ENCODE measurements around the gene BHMT2. TPM values are rescaled to one million over a fixed set of nuclear protein-coding genes. Genes with fewer than 3 reads are reported as not detected.

Gene BHMT2
- polyA plus RNA-seq, 3 donors: not detected

DNA sequence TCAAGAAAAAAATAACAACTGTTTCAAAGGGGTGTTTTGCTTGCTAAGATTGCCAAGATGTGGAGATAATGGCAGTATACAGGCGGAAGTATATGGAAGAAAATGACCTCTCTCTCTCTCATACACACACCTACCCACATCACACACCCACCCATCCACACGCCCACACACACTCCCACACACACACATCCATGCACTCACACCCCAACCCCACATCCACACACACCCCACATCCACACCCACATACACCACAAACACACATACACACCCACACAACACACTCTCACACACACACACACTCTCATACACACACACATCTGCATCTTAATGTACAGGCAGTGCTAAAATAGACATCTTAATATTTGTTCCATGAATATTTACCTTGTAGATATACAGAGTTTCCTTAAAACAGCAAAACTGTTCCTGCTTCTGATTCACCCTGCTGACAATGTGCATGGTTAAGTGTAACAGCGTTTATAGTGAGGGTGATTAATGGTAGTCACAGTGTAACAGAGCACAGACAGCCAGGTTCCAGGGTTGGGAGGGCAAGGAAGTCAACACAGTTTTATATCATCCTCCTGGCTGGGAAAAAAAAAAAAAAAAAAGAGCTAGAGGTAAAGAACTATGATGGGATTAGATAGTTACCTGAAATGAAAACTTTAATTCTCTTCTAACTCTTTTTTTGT, 8.3 kb downstream of the BHMT2 start:
- H3K27ac ChIP-seq (ENCODE audit: low read depth in 1 of 2, low read length in 2 of 2): no peak overlapping the region
- TF ChIP-seq, protein P1, sequence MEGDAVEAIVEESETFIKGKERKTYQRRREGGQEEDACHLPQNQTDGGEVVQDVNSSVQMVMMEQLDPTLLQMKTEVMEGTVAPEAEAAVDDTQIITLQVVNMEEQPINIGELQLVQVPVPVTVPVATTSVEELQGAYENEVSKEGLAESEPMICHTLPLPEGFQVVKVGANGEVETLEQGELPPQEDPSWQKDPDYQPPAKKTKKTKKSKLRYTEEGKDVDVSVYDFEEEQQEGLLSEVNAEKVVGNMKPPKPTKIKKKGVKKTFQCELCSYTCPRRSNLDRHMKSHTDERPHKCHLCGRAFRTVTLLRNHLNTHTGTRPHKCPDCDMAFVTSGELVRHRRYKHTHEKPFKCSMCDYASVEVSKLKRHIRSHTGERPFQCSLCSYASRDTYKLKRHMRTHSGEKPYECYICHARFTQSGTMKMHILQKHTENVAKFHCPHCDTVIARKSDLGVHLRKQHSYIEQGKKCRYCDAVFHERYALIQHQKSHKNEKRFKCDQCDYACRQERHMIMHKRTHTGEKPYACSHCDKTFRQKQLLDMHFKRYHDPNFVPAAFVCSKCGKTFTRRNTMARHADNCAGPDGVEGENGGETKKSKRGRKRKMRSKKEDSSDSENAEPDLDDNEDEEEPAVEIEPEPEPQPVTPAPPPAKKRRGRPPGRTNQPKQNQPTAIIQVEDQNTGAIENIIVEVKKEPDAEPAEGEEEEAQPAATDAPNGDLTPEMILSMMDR (IDR thresholded peaks at IDR 0.05): no peak
- H3K4me1 ChIP-seq (ENCODE audit: control insufficient read depth in 1 of 2, insufficient read depth in 2 of 2, low read length in 2 of 2): no peaks in the 10 kb centered on the region
- no peak overlapping the region for H3K4me2 ChIP-seq (replicated peaks; ENCODE audit: extremely low read depth, low read length, poor library complexity, severe bottlenecking)
- no peaks in the 10 kb centered on the region for H3K36me3 Mint-ChIP-seq
- H4K20me1 ChIP-seq (ENCODE audit: insufficient read depth, low read length): no peaks in the 10 kb centered on the region
- no peaks in the 10 kb centered on the region for H3K79me2 ChIP-seq (ENCODE audit: insufficient read depth, low read length)
- H3K27me3 Mint-ChIP-seq (ENCODE audit: low read depth in 3 of 3): peaks cover 0 to 3% (median 2%) of the 10 kb centered on the region in 3 donors
- no peaks in the 10 kb centered on the region for H3K36me3 ChIP-seq (replicated peaks in 1 of 2; ENCODE audit: control insufficient read depth in 1 of 2, insufficient read depth in 2 of 2, low read length in 2 of 2)
- H3K9me3 Mint-ChIP-seq: peaks cover 0 to 6% (median 3%) of the 10 kb centered on the region in 7 donors
- H3K27ac Mint-ChIP-seq: no peak overlapping the region
- H3K27me3 ChIP-seq (ENCODE audit: control insufficient read depth in 2 of 2, insufficient read depth in 2 of 2, low read length in 2 of 2): no peaks in the 10 kb centered on the region
- no peak for DNase-seq
- H3K4me3 ChIP-seq (replicated peaks in 1 of 3; ENCODE audit: low read depth in 2 of 3, low read length in 3 of 3): no peak overlapping the region
- no peaks in the 10 kb centered on the region for H3K4me1 Mint-ChIP-seq
- intact Hi-C loops (cut with micrococcal nuclease): no loop called here
- WGBS (ENCODE audit: insufficient coverage): 20% methylated on average over 1 of the region's 3 CpGs
- peaks cover 0 to 2% of the 10 kb centered on the region in 2 donors for H3K9me3 ChIP-seq (replicated peaks in 1 of 2; ENCODE audit: control insufficient read depth in 1 of 2, insufficient read depth in 1 of 2, low read length in 2 of 2)
- no peak overlapping the region for H2AFZ ChIP-seq (ENCODE audit: insufficient read depth, low read depth, low read length, poor library complexity, severe bottlenecking)
- no peak overlapping the region for H3K9ac ChIP-seq (ENCODE audit: insufficient read depth, low read length, poor library complexity, severe bottlenecking)
- no peak overlapping the region for H3K4me3 Mint-ChIP-seq

- H3K36me3 Mint-ChIP-seq: no peaks in the 10 kb centered on the region
- Histone ChIP-seq H3K27me3 (ENCODE audit: control insufficient read depth in 2 of 2, insufficient read depth in 2 of 2, low read length in 2 of 2) (no peaks in the 10 kb centered on the region), H3K9ac (ENCODE audit: insufficient read depth, low read length, poor library complexity, severe bottlenecking) (no peak overlapping the region), H4K20me1 (ENCODE audit: insufficient read depth, low read length) (no peaks in the 10 kb centered on the region), H3K27ac (ENCODE audit: low read depth in 1 of 2, low read length in 2 of 2) (no peak overlapping the region), H3K36me3 (replicated peaks in 1 of 2; ENCODE audit: control insufficient read depth in 1 of 2, insufficient read depth in 2 of 2, low read length in 2 of 2) (no peaks in the 10 kb centered on the region), H3K4me2 (replicated peaks; ENCODE audit: extremely low read depth, low read length, poor library complexity, severe bottlenecking) (no peak overlapping the region), H2AFZ (ENCODE audit: insufficient read depth, low read depth, low read length, poor library complexity, severe bottlenecking) (no peak overlapping the region), H3K9me3 (replicated peaks in 1 of 2; ENCODE audit: control insufficient read depth in 1 of 2, insufficient read depth in 1 of 2, low read length in 2 of 2) (no peaks in the 10 kb centered on the region), H3K4me1 (ENCODE audit: control insufficient read depth in 1 of 2, insufficient read depth in 2 of 2, low read length in 2 of 2) (no peaks in the 10 kb centered on the region), H3K79me2 (ENCODE audit: insufficient read depth, low read length) (no peaks in the 10 kb centered on the region), H3K4me3 (replicated peaks in 1 of 3; ENCODE audit: low read depth in 2 of 3, low read length in 3 of 3) (no peak overlapping the region)
- intact Hi-C loops (cut with micrococcal nuclease): no loop called here
- TF ChIP-seq, protein P1 (IDR thresholded peaks at IDR 0.05): no peak
- peaks cover 0 to 3% (median 2%) of the 10 kb centered on the region in 3 donors for H3K27me3 Mint-ChIP-seq (ENCODE audit: low read depth in 3 of 3)
- H3K4me3 Mint-ChIP-seq: no peak overlapping the region
- no peak for DNase-seq
- WGBS (ENCODE audit: insufficient coverage): no CpG with 5 or more reads among the region's 2 CpGs
- H3K27ac Mint-ChIP-seq: no peak overlapping the region
- H3K4me1 Mint-ChIP-seq: no peaks in the 10 kb centered on the region
- H3K9me3 Mint-ChIP-seq: peaks cover 0 to 2% (median 0%) of the 10 kb centered on the region in 7 donors
These were observed 11.2 kb downstream of the BHMT2 start for GRCh38 chr5:79080804-79081203.
